NAMALWA (cell line): ENCODE results near the gene KCNG3.
"Not testable (repeated sequence)": the region's sequence is repeated elsewhere in the genome, so short reads cannot be mapped to it uniquely, and the experiment has no call there.

Experiments used
- DNase-seq: peaks from one replicate; pipeline ENCODE4 v3.0.0-alpha.2; 2015; ENCODE audit warnings: low spot score

KCNG3 gene

DNA sequence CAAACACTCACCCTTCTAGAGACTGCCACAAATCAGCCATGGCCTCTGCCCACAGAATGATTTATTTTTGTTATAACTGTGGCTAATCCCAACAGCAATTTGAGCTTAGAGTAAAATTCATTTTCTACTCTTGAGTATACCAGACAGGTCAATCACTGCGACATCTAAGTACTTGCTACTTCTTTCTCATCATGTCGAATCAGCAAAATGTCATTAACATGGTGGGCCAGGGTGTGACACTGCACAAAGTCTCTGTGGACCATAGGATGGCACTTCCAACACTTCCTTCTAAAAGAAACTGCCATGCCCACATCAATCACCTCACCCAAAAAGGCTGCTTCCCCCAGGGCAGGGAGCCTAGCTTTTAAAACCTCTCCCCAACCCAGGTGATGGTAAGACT, 64.4 kb downstream of the KCNG3 start:
- DNase-seq, result no peak

DNA sequence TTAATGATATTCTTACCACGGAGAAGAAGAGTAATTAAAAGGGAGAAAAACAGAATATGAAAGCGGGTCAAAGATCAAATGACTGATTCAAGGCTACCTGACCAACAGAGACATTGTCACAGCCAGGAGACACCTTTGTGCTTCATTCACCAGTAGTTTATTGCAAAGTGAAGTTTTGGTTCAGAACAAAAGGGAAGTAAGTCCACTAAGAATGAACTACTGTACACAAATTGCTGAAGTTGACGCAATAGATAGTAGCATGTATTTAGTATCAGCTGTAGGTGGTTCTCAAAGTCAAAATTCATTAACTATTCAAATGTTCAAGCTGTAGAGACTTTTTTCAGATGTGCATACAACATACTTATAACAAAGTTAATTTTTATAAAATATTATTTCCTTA, 68.1 kb downstream of the KCNG3 start:
- no peak for DNase-seq

DNA sequence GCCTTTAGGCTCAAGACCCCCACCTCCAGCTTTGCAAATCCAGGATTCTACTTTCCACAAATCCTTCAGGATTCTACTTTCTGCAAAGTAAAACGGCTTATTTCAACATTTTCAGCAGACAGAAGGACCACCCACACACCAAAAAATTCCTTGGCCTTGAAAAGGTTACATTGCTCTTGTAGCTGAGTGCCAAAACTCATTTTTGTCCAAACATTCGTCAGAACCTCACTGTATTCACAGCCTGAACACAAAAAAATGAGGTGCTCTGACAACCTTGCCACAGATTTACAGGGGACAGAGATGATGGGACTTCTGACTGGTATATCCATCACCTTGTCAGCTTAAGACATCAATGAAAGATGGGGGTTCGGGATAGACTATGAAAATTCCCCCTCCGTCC, 69.7 kb downstream of the KCNG3 start:
- no peak for DNase-seq

DNA sequence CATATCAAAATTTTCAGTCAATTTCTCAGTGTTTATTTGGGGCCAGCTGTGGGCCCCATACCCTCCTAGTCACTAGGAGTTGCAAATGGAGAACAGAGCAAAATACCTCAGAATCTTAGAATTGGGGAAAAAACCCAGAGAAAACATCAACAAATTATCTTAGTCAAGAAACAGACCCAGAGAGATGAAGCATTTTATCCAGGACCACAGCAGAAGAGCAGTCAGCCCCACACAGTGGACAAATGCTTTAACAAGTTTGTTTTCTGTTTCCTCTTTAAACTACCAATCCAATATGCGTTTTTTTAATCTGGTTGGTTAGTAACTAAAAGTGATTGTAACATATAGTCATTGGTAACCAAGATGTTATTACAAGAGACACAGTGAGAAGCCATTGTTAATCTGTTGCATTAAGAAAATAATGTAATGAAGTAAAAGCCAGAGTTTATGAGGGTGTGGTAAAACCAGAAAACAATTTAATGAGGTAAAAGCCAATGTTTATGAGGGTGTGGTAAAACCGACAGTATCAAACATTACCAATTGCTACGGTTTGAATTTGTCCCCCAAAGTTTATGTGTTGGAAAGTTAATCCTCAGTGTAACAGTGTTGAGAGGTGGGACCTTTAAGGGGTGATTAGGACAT, 72.1 kb downstream of the KCNG3 start:
- DNase-seq, result no peak

DNA sequence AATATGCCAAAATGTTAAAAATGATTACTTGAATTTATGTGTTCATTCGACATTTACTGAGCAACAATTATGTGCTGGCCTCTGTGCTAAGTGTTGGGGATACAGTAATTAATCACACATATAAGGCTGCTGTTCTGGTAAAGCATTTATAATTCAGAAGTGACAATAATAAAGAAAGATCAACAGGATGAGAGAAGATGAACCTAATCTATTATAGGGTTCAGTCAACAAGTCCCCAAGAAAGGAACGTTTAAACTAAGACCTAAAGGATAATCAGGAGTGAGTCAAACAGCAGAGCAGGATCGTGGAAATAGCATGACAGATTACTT, 72.7 kb downstream of the KCNG3 start:
- no peak for DNase-seq

DNA sequence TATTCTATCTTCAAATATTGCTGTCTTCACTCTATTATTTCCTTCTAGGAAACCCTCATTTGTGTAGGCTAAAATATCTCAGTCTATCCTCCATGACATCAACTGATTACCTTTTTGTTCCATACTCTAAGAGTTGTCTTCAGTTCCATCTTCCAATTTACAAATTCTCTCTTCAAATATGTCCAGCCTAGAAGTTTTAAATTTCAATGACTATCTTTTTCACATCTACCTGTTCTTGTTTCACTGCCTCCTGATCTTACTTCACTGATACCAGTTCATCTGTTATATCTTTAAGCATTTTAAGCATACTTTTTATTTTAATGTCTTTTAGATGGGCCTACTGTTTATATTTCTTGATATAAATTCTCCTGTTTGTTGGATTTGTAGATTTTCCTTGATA, 79.1 kb downstream of the KCNG3 start:
- no peak for DNase-seq

DNA sequence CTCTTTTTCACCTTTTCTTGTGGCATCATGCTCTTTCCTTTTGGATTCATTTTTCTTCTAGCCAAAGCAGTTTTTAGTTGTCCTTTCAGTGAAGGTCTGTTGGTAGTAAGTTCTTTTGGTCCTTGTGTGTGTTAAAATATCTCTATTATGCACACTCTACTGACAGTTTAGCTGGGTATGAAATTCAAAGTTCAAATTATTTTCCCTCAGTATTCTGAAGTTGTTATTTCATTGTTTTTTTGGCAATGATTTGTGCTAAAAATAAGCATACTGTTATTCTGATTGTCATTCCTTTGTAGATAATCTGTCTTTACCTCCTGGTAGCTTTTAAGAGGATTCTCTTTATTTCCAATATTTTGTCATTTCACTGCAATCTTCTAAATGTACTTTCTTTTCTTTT, 79.6 kb downstream of the KCNG3 start:
- DNase-seq, result no peak

DNA sequence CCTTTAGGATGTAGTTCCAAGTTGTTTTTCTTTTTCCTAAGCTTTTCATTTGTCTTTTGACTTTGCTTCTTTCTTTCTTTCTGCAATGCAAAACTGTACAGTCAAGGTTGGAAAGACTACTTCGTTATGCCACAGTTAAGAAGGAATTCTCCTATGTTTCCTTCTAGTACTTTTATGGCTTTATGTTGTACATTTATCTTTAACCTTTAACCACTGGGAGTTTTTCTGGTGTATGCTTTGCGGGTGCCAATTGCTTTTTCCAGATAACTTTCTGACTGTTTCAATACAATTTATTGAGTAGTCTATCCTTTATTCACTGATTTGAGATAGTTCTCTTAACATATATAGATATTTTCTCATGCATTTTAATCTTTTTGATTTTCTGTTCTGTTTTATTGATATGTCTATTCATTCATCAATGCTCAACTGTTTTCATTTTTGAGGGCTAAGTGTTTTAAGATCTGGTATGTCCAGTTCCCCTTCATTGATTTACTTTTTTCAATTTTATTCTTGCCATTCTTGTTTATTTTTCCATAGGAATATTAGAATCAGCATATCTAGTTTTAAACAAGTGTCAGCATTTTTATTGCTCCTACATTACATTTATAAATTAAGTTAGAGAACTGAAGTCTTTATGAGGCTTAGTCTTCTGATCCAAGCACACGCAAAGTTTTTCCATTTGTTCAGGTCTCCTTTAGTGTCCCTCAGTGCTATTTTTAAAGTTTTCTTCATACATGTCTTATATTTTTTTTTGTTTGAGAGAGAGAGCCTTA, 82.9 kb downstream of the KCNG3 start:
- no peak for DNase-seq

DNA sequence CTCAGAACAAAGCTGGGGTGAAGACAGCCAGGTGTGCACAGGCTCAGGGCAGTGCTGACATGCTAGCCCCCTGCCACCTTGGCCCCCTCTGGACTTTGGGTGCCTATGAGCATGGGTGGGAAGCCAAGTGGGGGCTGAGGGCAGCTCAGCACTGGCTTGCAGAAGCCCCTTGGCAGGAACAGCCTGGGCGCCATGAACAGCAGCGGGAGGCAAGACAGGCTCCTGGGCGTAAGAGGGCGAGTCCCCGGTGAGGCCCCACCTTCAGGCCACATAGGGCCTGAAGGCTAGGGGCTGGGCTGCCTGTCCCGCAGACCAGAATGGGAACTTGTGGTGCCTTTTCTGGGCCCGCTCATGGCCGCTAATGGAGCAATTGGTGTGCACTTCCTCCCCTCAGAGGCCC, 85.8 kb downstream of the KCNG3 start:
- no peak for DNase-seq

DNA sequence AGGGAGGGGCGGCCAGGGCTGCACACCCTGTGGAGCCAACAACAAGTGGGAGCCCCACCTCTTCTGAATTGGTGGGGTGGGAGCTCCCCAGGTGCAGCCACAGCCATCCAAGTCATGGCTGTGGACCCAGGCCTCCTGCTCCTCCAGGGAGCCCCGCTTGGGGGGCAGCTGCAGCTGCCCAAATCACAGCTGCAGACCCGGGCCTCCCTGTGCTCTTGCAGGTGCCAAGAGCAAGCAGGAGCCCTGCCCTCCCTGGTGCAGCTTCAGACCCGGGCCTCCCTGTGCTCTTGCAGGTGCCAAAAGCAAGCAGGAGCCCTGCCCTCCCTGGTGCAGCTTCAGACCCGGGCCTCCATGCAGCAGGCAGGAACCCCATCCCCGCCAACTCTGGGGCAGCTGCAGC, 86.3 kb downstream of the KCNG3 start:
- peak; percentile 22 for DNase-seq

DNA sequence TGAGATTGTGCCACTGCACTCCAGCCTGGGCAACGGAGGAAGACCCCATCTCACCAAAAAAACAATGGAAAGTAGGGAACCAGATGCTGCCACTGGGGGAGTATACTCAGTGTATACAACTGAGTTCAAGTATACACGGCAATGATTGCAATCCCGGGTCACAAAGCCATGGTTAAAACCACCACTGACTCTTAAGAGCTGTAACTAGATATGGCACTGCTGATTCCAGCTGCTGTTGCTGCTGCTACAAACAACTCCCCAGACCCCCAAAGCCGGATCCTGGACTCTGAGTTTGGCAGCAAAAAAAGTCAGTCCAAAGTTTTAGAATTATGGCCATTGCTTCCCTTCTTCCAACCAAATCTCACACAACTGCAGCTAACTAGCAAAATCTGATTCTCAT, 89.1 kb downstream of the KCNG3 start:
- no peak for DNase-seq

DNA sequence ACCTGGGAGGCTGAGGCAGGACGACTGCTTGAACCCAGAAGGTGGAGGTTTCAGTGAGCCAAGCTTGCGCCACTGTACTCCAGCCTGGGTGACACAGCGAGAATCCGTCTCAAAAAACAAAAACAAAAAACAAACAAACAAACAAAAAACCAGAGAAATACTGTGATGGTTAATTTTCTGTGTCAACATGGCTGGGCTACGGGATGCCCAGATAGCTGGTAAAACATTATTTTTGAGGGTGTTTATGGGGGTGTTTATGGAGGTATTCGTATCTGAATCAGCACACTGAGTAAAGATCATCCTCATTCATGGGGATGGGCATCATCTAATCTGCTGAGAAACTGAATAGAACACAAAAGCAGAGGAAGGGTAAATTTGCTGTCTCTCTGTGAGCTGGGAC, 92.0 kb downstream of the KCNG3 start:
- no peak for DNase-seq

DNA sequence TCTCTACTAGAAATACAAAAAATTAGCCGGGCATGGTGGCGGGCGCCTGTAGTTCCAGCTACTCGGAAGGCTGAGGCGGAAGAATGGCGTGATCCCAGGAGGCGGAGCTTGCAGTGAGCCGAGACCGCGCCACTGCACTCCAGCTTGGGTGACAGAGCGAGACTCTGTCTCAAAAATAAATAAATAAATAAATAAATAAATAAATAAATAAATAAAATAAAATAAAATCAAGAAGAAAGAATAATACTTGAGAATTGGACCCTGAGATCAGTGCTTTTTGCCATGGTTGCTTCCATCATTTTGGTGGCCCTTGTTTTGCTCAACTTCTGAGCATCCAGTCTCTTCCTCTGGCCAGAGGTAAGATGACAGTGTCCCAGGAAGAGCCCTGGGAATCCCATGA, 95.7 kb downstream of the KCNG3 start:
- not testable (repeated sequence) for DNase-seq

DNA sequence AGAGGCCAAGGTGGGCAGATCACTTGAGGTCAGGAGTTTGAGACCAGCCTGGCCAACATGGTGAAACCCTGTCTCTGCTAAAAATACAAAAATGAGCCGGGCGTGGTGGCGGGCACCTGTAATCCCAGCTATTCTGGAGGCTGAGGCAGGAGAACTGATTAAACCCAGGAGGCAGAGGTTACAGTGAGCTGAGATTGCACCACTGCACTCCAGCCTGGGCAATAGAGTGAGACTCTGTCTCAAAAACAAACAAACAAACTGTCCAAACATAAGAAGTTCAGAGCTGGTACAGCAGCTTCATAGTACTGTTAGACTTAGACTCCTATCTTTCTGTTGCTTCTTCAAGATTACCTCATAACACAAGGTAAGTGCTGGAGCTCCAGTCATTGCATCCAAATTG, 100.5 kb downstream of the KCNG3 start:
- not testable (repeated sequence) for DNase-seq

DNA sequence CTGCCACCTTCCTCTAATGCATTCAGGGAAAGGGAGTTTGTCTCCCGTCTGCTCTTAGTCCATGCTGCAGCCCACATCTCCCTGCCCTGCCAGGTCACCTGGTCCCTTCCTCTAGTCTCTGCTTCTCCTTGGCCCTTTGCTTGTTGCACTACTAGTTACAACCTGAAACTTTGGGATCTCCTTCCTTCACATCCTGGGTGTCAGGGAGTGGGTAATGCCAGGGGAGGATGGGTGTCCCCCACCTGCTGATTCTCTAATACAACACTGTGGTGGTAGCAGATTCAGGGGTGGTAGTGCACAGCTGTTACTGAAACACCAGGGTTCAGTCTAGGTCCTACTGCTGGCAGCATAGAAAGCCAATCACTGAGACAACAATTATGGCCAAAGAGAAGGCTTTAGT, 101.6 kb downstream of the KCNG3 start:
- no peak for DNase-seq
